ENCODE measurements around the gene ATXN7L1.

The ATXN7L1 gene

GRCh38 chr7:105639667-105640493 lies 236.5 kb downstream of the ATXN7L1 start:
- H3K27ac ChIP-seq, result no peak overlapping the region
- H3K36me3 ChIP-seq, result peaks cover 97% of the 10 kb centered on the region
- no peak for TF ChIP-seq CTCF (IDR thresholded peaks at IDR 0.05)
- H3K4me3 ChIP-seq (ENCODE audit: low read depth in 1 of 2, low read length in 1 of 2), result no peak overlapping the region
- H3K4me1 ChIP-seq (ENCODE audit: control insufficient read depth in 1 of 2, insufficient read depth in 1 of 2, low read depth in 1 of 2, low read length in 1 of 2), result peaks cover 6 to 7% of the 10 kb centered on the region in 2 experiments
- H3K27me3 ChIP-seq, result no peaks in the 10 kb centered on the region
- no peaks in the 10 kb centered on the region for H3K9me3 ChIP-seq

GRCh38 chr7:105638902-105639495 lies 237.4 kb downstream of the ATXN7L1 start:
- Histone ChIP-seq H3K27me3 (no peaks in the 10 kb centered on the region), H3K27ac (no peak overlapping the region), H3K36me3 (peaks cover 91% of the 10 kb centered on the region), H3K4me3 (ENCODE audit: low read depth in 1 of 2, low read length in 1 of 2) (no peak overlapping the region), H3K4me1 (ENCODE audit: control insufficient read depth in 1 of 2, insufficient read depth in 1 of 2, low read depth in 1 of 2, low read length in 1 of 2) (peaks cover 13 to 14% of the 10 kb centered on the region in 2 experiments), H3K9me3 (no peaks in the 10 kb centered on the region)
- TF ChIP-seq CTCF (IDR thresholded peaks at IDR 0.05), result no peak

- H3K4me3 ChIP-seq (ENCODE audit: low read depth in 1 of 2, low read length in 1 of 2), result no peak overlapping the region
- H3K27ac ChIP-seq, result no peak overlapping the region
- H3K9me3 ChIP-seq, result no peaks in the 10 kb centered on the region
- no peak for TF ChIP-seq CTCF (IDR thresholded peaks at IDR 0.05)
- H3K4me1 ChIP-seq (ENCODE audit: control insufficient read depth in 1 of 2, insufficient read depth in 1 of 2, low read depth in 1 of 2, low read length in 1 of 2), result peaks cover 18 to 21% of the 10 kb centered on the region in 2 experiments
- H3K36me3 ChIP-seq, result peaks cover 86% of the 10 kb centered on the region
- no peaks in the 10 kb centered on the region for H3K27me3 ChIP-seq
Measured at GRCh38 chr7:105638334-105638733, 238.1 kb downstream of the ATXN7L1 start.

DNA sequence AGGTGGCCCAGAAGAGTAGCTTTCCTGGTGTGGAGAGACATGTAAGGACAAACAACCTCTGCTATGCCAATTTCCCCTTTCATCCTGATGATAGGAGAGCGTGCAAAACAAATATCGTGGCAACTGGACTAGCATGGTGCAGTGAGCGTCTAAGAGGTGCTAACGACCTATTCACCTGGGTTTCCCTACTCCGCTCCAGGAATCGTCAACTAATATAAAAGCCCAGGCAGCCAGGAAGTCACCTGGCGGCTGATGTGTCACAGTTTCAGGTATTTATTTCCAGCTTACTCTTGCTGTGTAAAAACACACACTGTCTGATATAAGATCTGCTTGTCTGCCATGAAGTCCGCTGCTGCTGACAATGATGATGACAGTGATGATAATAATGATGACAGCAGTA lies 238.6 kb downstream of the ATXN7L1 start:
- no peaks in the 10 kb centered on the region for H3K27me3 ChIP-seq
- peaks cover 18 to 21% of the 10 kb centered on the region in 2 experiments for H3K4me1 ChIP-seq (ENCODE audit: control insufficient read depth in 1 of 2, insufficient read depth in 1 of 2, low read depth in 1 of 2, low read length in 1 of 2)
- H3K4me3 ChIP-seq (ENCODE audit: low read depth in 1 of 2, low read length in 1 of 2), result no peak overlapping the region
- H3K27ac ChIP-seq, result no peak overlapping the region
- peaks cover 83% of the 10 kb centered on the region for H3K36me3 ChIP-seq
- no peaks in the 10 kb centered on the region for H3K9me3 ChIP-seq
- no peak for TF ChIP-seq CTCF (IDR thresholded peaks at IDR 0.05)

GRCh38 chr7:105636982-105637381 lies 239.4 kb downstream of the ATXN7L1 start:
- H3K36me3 ChIP-seq, result peaks cover 76% of the 10 kb centered on the region
- peaks cover 18 to 21% of the 10 kb centered on the region in 2 experiments for H3K4me1 ChIP-seq (ENCODE audit: control insufficient read depth in 1 of 2, insufficient read depth in 1 of 2, low read depth in 1 of 2, low read length in 1 of 2)
- no peaks in the 10 kb centered on the region for H3K9me3 ChIP-seq
- no peaks in the 10 kb centered on the region for H3K27me3 ChIP-seq
- no peak overlapping the region for H3K27ac ChIP-seq
- H3K4me3 ChIP-seq (ENCODE audit: low read depth in 1 of 2, low read length in 1 of 2), result no peak overlapping the region
- no peak for TF ChIP-seq CTCF (IDR thresholded peaks at IDR 0.05)
